Activated CD8-positive, alpha-beta memory T cell treated with anti-CD3 and anti-CD28 coated beads for 4 hours (primary cell): ENCODE data around the gene KCNA3.
"Not testable (repeated sequence)": the region's sequence is repeated elsewhere in the genome, so short reads cannot be mapped to it uniquely, and the experiment has no call there.

Experiments
- DNase-seq, 2 donors: peaks; one replicate each; pipeline ENCODE4 v3.0.0-alpha.2; 2020; ENCODE audit warnings: low read depth in 2 of 2

Gene KCNA3

DNA sequence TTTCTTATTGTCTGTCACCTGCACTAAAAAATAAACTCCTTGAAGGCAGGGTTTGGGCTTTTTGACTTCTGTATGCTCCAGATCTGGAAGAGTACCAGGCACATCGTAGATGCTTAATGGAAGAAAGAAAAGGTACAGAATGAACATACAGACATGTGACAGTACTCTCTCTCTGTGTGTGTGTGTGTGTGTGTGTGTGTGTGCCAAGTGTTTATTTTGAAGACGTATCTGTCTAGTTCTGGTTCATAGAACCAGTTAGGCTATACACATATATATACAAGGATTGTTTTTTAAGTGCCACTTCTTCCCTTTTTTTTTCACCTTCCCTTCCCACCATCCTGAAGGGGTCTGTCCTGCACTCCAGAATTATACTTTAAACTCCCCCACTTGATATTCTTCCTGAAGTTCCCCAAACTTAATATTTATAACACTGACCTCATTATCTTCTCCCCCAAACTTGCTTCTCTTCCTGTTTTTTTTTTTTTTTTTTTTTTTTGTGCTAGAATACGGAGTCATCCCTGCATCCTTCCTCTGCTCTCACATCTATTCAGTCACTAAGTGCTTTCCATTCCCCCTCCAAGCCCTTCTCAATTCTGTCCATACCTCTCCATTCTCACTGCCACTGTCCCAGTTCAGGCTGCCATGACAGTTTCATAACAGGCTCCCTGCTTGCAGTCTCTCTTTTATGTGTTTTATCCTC is 5.4 kb upstream of the KCNA3 start:
- DNase-seq, result no peak

- no peak for DNase-seq
Measured at GRCh38 chr1:110677526-110677925, 2.8 kb upstream of the KCNA3 start.

GRCh38 chr1:110676970-110677369 is 2.2 kb upstream of the KCNA3 start:
- DNase-seq, result no peak

DNA sequence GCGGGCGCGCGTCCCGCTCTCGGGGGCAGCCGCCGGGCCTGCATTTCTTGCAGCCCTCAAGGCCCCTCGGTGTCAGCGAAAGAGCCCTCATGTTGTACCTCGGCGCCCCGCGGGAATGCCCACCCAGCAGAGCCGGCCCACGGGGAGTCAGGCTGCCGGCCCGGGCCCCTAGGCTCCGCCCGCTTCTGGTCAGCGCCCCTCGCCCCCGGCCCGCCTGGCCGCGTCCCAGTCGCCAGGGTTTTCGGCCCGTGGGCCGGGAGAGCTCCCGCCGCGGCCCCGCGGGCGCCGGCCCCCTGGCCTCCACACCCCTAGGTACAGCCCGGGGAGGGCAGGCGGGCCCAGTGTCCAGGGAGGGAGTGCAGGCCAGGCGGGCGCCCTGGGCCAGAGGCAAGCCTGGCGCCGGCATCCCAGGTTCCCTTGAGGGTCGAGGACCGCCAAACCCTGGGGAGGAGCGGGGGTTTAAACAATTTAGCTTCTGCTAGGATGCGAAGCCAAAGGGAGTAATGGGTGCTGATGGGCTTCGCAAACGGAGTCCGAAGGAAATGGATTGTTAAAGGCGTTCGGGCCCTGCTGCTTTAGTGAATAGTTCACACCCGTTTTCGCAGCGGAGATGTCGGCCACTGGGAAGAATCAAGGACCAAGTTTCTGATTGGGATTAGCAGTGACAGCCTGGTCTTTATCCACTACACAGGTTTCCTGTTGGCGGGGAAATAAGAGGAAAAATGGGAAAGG is 486 bp upstream of the KCNA3 start:
- DNase-seq, result no peak

GRCh38 chr1:110673805-110674336 is 869 bp downstream of the KCNA3 start:
- no peak for DNase-seq

DNA sequence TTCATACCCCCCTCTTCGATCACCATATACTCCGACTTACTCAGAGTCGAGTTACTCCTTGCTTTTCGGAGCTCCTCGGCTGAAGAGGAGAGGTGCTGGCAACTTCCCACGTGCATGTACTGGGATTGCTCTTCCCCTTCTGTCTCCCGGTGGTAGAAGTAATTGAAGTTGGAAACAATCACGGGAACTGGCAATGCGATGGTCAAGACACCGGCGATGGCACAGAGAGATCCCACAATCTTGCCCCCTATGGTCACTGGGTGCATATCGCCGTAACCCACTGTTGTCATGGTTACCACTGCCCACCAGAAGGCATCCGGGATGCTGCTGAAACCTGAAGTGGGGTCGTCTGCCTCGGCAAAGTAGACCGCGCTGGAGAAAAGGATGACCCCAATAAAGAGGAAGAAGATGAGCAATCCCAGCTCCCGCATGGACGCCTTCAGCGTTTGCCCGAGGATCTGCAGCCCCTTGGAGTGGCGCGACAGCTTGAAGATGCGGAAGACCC is 1.5 kb downstream of the KCNA3 start:
- no peak for DNase-seq

GRCh38 chr1:110672753-110673108 is 2.0 kb downstream of the KCNA3 start:
- DNase-seq, result no peak

- peak; percentile 46 to 60 for DNase-seq
Measured at GRCh38 chr1:110672001-110672752, 2.6 kb downstream of the KCNA3 start.

DNA sequence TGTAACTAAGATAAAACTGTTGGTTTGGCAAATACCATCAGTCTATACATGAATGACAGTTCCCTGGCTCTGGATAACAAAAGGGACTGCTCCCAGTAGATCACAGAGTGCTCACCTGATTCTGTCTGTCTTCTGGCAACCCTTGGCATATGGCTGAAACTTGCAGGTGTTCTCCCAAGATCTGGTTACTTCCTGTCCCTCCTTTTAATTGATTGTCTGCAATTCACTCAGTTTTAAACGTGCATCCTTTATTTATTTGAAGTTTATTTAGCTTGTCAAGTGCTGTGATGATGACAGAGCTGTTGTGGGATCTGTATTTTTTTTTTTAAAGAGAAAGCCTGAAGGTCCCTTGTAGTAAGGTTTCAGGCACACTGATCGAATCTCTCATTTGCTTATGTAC is 3.4 kb downstream of the KCNA3 start:
- no peak for DNase-seq

- DNase-seq, result no peak
Measured at GRCh38 chr1:110668549-110668948, 6.2 kb downstream of the KCNA3 start.

DNA sequence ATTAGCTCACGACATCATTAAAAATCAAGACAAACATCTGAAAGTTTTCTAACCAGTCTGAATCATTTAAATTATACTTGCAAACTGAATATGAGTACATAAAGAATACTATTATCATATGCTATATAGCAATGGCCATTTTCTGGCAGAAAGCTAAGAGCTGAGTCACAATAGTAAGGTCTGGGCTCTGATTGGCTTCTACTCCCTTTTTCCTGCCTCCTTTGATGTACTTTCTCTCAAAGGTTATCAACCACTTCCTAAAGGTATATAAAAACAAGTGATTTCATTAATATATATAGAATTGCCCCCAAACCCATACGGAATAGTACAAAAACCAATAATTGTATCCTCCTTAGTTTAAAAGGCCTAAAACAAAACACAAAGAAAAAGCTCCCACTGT is 7.0 kb downstream of the KCNA3 start:
- DNase-seq, result no peak

DNA sequence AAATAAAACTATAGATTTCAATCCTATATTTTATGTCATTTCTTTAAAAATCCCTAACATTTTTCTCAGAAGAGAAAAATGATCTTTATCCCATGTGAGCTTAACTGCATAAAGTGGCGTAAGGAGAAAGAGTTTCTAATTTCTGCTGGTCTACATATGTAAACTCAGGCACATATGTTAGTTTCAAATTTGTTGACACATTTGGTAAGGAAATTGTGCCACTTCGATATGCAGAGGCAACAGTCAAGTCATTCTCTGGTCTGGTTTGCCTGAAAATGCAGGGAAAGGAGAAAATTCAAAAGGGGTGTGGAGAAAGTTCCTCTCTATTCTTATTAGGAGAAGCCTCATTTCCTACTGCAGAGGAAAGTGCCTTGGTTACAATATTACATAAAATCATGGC is 11.5 kb downstream of the KCNA3 start:
- no peak for DNase-seq

DNA sequence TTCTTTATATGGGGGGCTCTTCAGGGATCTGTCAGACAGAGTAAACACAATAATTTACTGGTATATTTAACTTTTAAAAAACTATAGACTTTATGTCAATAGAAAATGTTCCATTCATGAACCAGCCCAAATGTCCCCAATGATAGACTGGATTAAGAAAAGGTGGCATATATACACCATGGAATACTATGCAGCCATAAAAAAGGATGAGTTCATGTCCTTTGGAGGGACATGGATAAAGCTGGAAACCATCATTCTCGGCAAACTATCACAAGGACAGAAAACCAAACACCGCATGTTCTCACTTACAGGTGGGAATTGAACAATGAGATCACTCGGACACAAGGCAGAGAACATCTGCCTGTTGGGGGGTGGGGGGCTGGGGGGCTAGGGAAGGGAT is 15.2 kb downstream of the KCNA3 start:
- not testable (repeated sequence) for DNase-seq

GRCh38 chr1:110657351-110657750 is 17.4 kb downstream of the KCNA3 start:
- DNase-seq, result no peak

- DNase-seq, result no peak
Measured at GRCh38 chr1:110650609-110651008, 24.1 kb downstream of the KCNA3 start.

DNA sequence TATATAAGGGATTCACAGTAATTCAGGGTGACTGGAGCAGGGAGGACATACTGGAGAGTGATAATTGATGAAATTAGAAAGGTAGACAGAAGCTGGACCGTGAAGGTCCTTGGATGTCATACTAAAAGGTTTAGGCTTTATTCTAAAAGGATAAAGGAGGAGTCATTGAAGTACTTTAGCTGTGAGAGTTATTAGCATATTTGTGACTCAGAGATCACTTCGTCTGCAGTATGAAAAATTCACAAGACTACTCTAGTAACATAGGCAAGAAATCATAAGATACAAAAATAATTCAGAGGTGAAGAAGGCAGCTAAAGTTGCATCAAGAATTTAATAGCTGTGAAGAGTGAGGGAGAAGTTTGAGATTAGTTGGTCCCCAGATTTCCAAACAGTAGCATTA is 26.3 kb downstream of the KCNA3 start:
- DNase-seq, result no peak

- no peak for DNase-seq
Measured at GRCh38 chr1:110647254-110647891, 27.4 kb downstream of the KCNA3 start.

GRCh38 chr1:110645821-110646735 is 28.7 kb downstream of the KCNA3 start:
- DNase-seq, result no peak

DNA sequence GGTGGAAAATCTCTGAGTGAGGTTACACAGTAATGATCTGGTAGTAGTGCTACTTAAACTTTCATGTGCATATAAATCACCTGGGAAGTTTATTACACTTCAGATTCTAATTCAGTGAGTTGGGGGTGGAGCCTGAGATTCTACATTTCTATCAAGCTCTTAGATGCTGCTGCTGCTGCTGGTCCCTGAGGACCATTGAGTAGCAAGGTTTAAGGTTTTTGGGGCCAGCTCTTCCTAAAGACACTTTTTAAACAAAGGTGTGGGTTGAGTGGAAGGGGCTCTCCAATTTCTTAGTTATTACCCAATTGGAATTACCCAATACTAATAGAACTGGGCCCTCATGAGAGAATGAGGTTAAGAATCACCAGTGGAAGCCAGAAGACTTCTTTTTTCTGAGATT is 29.5 kb downstream of the KCNA3 start:
- no peak for DNase-seq

- DNase-seq, result no peak
Measured at GRCh38 chr1:110643879-110644472, 30.8 kb downstream of the KCNA3 start.
